ENCODE data around the gene PTGDR2.

GRCh38 chr11:60835534-60835846 lies 20.3 kb downstream of the PTGDR2 start:
- TF ChIP-seq POLR2AphosphoS5 (IDR thresholded peaks at IDR 0.05) (no peak), CTCF (IDR thresholded peaks at IDR 0.05) (no peak), POLR2A (IDR thresholded peaks at IDR 0.05) (no peak)

Measured in breast epithelium (tissue), 3 donors.